A549 (cell line): ENCODE data around the gene ATP8A2. TPM values are rescaled to one million over a fixed set of nuclear protein-coding genes. Genes with fewer than 3 reads are reported as not detected.

Experiments
- ATAC-seq, 2 experiments: fragments of 200-7000 bp in 1 of 2; fragments of >200 bp in 1 of 2; cut with Nextera tagmentation in 1 of 2; cut with Tn5 transposase in 1 of 2; 3 replicates each; pipeline versions ENCODE4 v1.8.0 to v1.9.1; 2018 to 2020; ENCODE audit warnings: mild to moderate bottlenecking in 1 of 2, moderate library complexity in 1 of 2
- CTCF ChIA-PET: fragments of 300-600 bp; sonication (Branson Sonifier 250); formaldehyde crosslinking; extraction: SDS; loops from one replicate; lab custom pipeline; 2021; ENCODE audit warnings: antibody characterized with exemption, inconsistent platforms; lab: Yijun Ruan, JAX
- POLR2A ChIA-PET: fragments of 350-600 bp; formaldehyde crosslinking; extraction: SDS; loops from one replicate; lab custom pipeline; 2021; ENCODE audit warnings: antibody characterized with exemption, inconsistent platforms; lab: Yijun Ruan, JAX
- DNase-seq, 2 experiments: peaks; one replicate each; pipeline versions ENCODE4 v3.0.0 to v3.0.0-alpha.2; 2011 to 2016; ENCODE audit warnings: low read depth in 1 of 2, low spot score in 1 of 2
- FAIRE-seq: peaks from 2 replicates; lab custom pipeline; 2011; peaks lifted over from hg19 to GRCh38; lab: Jason Lieb, UNC
- H3K27ac ChIP-seq, 2 experiments: fragments of >200 bp; sonication (Bioruptor Twin); formaldehyde crosslinking; 3 replicates each; pipeline ENCODE4 v1.5.1; 2016 to 2017
- H3K4me1 ChIP-seq: fragments of >200 bp; sonication (Bioruptor Twin); formaldehyde crosslinking; 3 replicates; pipeline ENCODE4 v1.6.1; 2016
- H3K4me2 ChIP-seq: fragments of >200 bp; sonication (Bioruptor Twin); formaldehyde crosslinking; 3 replicates; pipeline ENCODE4 v1.6.1; 2016
- H3K4me3 ChIP-seq: fragments of >200 bp; sonication (Bioruptor Twin); formaldehyde crosslinking; 3 replicates; pipeline ENCODE4 v1.5.1; 2016
- H3K9me3 ChIP-seq: fragments of >200 bp; sonication (Bioruptor Twin); formaldehyde crosslinking; 3 replicates; pipeline ENCODE4 v1.6.1; 2016
- CBX2 ChIP-seq: fragments of 200-600 bp; sonication (generic); IDR thresholded peaks from 2 replicates; pipeline ENCODE4 v1.6.1; 2016; ENCODE audit warnings: low read depth, mild to moderate bottlenecking, borderline replicate concordance
- CBX8 ChIP-seq: fragments of 200-600 bp; sonication (generic); IDR thresholded peaks from 2 replicates; pipeline ENCODE4 v1.6.1; 2016
- CEBPB ChIP-seq, 2 experiments: fragments of >200 bp in 1 of 2; sonication (Bioruptor Twin) in 1 of 2; formaldehyde crosslinking in 1 of 2; IDR thresholded peaks; 2 replicates each; pipeline ENCODE4 v1.6.1; 2012 to 2016
- CHD2 ChIP-seq: fragments of 150-350 bp; IDR thresholded peaks from 2 replicates; pipeline ENCODE4 v1.6.1; 2014; ENCODE audit warnings: low read length; ENCODE audit not compliant: partially characterized antibody
- EHMT2 ChIP-seq: fragments of 200-600 bp; sonication (generic); IDR thresholded peaks from 2 replicates; pipeline ENCODE4 v1.6.1; 2016; ENCODE audit warnings: antibody characterized with exemption, low read depth, mild to moderate bottlenecking, moderate library complexity
- EP300 ChIP-seq, 2 experiments: fragments of >200 bp; sonication (Bioruptor Twin); formaldehyde crosslinking; IDR thresholded peaks; 2 replicates in 1 of 2; 3 replicates in 1 of 2; pipeline ENCODE4 v1.6.1; 2016 to 2017
- ESRRA ChIP-seq: fragments of 150-350 bp; IDR thresholded peaks from 2 replicates; pipeline ENCODE4 v1.6.1; 2014; ENCODE audit warnings: mild to moderate bottlenecking, low read length, borderline replicate concordance
- FOSB ChIP-seq: fragments of 250-450 bp; sonication (Bioruptor Pico); IDR thresholded peaks from 2 replicates; pipeline ENCODE4 v1.5.0; 2020; ENCODE audit warnings: mild to moderate bottlenecking, moderate library complexity
- FOSL2 ChIP-seq, 2 experiments: fragments of 450-650 bp in 1 of 2; fragments of >200 bp in 1 of 2; sonication (Bioruptor Twin) in 1 of 2; formaldehyde crosslinking; IDR thresholded peaks; 2 replicates each; pipeline versions ENCODE4 v1.5.0 to v1.6.1; 2016 to 2020; ENCODE audit warnings: mild to moderate bottlenecking in 1 of 2, moderate library complexity in 1 of 2
- HDAC2 ChIP-seq: fragments of 200-600 bp; sonication (generic); IDR thresholded peaks from 2 replicates; pipeline ENCODE4 v1.6.1; 2016
- HOXB5 ChIP-seq: fragments of 250-450 bp; sonication (Bioruptor Pico); IDR thresholded peaks from 2 replicates; pipeline ENCODE4 v1.5.0; 2020; ENCODE audit warnings: mild to moderate bottlenecking, moderate library complexity
- KDM1A ChIP-seq: fragments of 200-600 bp; sonication (generic); IDR thresholded peaks from 2 replicates; pipeline ENCODE4 v1.6.1; 2016; ENCODE audit warnings: low read depth, mild to moderate bottlenecking
- KDM5A ChIP-seq: fragments of 200-600 bp; sonication (generic); IDR thresholded peaks from 2 replicates; pipeline ENCODE4 v1.6.1; 2016; ENCODE audit warnings: antibody characterized with exemption, mild to moderate bottlenecking
- MAZ ChIP-seq: fragments of 150-350 bp; IDR thresholded peaks from 2 replicates; pipeline ENCODE4 v1.6.1; 2014; ENCODE audit warnings: antibody characterized with exemption, low read depth, low read length, borderline replicate concordance
- NFE2L2 ChIP-seq: fragments of 150-350 bp; conservative IDR thresholded peaks from 2 replicates; pipeline ENCODE4 v1.6.1; 2014; ENCODE audit warnings: low read length
- NPAS2 ChIP-seq: fragments of 250-450 bp; sonication (Bioruptor Pico); IDR thresholded peaks from 2 replicates; pipeline ENCODE4 v1.8.0; 2022; ENCODE audit warnings: mild to moderate bottlenecking, moderate library complexity, borderline replicate concordance
- PHF8 ChIP-seq: fragments of 200-600 bp; sonication (generic); IDR thresholded peaks from 2 replicates; pipeline ENCODE4 v1.6.1; 2016; ENCODE audit warnings: low read depth, mild to moderate bottlenecking, antibody characterized with exemption, moderate library complexity, borderline replicate concordance
- POLR2A ChIP-seq: IDR thresholded peaks from 2 replicates; pipeline ENCODE4 v1.6.1; 2012; ENCODE audit warnings: mild to moderate bottlenecking, low read length
- POLR2AphosphoS2 ChIP-seq: conservative IDR thresholded peaks from 2 replicates; pipeline ENCODE4 v1.6.1; 2012; ENCODE audit warnings: low read length, improper control_type of control experiment, inconsistent platforms
- RCOR1 ChIP-seq: fragments of 150-350 bp; IDR thresholded peaks from 2 replicates; pipeline ENCODE4 v1.6.1; 2014; ENCODE audit warnings: antibody characterized with exemption, low read length, low read depth
- RNF2 ChIP-seq: fragments of 200-600 bp; sonication (generic); IDR thresholded peaks from 2 replicates; pipeline ENCODE4 v1.6.1; 2016; ENCODE audit warnings: low read depth, mild to moderate bottlenecking, antibody characterized with exemption, moderate library complexity, borderline replicate concordance
- SMC3 ChIP-seq: fragments of >200 bp; sonication (Bioruptor Twin); formaldehyde crosslinking; IDR thresholded peaks from 3 replicates; pipeline ENCODE4 v1.6.1; 2018; ENCODE audit warnings: inconsistent platforms
- SREBF2 ChIP-seq: fragments of 450-650 bp; IDR thresholded peaks from 2 replicates; pipeline ENCODE4 v1.6.1; 2014; ENCODE audit warnings: mild to moderate bottlenecking, moderate library complexity
- TP53 ChIP-seq: fragments of 250-450 bp; sonication (Bioruptor Pico); IDR thresholded peaks from 2 replicates; pipeline ENCODE4 v1.5.0; 2021; ENCODE audit warnings: mild to moderate bottlenecking, moderate library complexity
- ZNF302 ChIP-seq: fragments of 250-450 bp; sonication (Bioruptor Pico); IDR thresholded peaks from 2 replicates; pipeline ENCODE4 v1.9.0; 2021; ENCODE audit warnings: inconsistent platforms, mild to moderate bottlenecking, moderate library complexity
- WGBS: methylation state at CpG from one replicate; pipeline ENCODE4 v1.1.6; 2017; ENCODE audit errors: missing lambda C conversion rate; 5-methylcytosine and 5-hydroxymethylcytosine counted together
- polyA plus RNA-seq, 4 experiments: library from polyadenylated mRNA; depleted of rRNA in 3 of 4; stranded (reverse); fragments of >200 nt; fragmentation: RNase III in 1 of 4; extraction: RNeasy Plus Mini Kit Qiagen cat#74134 plus additional on column Dnase treatment in 1 of 4; gene quantifications; 2 replicates in 3 of 4; 3 replicates in 1 of 4; pipeline ENCODE4 v1.2.3, GENCODE V29; 2011 to 2017
- TF ChIP-seq, protein P1 (sequence below): fragments of >200 bp; sonication (Bioruptor Twin); formaldehyde crosslinking; IDR thresholded peaks from 2 replicates; pipeline ENCODE4 v1.6.1; 2016
- TF ChIP-seq, protein P2 (sequence below): fragments of >200 bp; sonication (Bioruptor Twin); formaldehyde crosslinking; IDR thresholded peaks from 3 replicates; pipeline ENCODE4 v1.6.1; 2016
- TF ChIP-seq, protein P3 (sequence below): fragments of 450-650 bp; IDR thresholded peaks from 2 replicates; pipeline ENCODE4 v1.6.1; 2014; ENCODE audit warnings: antibody characterized with exemption

The ATP8A2 gene
- polyA plus RNA-seq, 2 of the 4 experiments (the other 2 are of a cell fraction) = 0.03 TPM; not detected in 1

DNA sequence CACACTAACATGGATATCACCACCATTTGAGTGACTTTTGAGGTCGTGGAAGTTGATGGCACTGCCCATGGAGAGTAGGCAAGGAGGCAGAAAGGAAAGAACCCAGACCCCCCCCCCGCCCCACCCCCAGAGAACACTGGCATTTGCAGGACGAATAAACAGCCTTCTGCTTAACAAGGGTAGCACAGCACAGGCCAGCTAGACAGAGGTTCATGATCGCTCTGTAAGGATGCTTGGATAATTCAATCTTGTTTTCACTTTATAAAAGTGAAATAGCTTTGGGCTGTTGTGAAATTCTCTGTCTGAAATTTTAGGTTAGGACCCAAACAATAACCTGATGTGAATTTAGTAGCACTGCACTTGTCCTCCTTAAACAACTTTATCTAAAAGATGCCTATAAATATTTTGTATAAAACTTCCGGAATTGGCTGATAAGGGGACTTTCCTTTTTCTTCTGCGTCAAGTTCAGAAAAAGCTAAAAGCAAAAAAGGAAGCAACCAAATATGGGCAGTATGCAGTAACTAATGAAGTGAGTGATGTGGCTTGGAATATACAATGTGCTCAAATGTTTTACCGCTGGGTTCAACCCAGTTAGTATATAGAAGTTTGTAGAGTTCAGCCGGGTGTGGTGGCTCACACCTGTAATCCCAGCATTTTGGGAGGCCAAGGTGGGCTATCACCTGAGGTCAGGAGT is 516.3 kb downstream of the ATP8A2 start:
- H3K27ac ChIP-seq = no peak overlapping the region
- 57% methylated on average over 6 of the region's 8 CpGs for WGBS
- H3K4me1 ChIP-seq = no peaks in the 10 kb centered on the region
- ATAC-seq (no peak), FAIRE-seq (no peak), DNase-seq (no peak)
- H3K4me2 ChIP-seq = no peak overlapping the region
- no peaks in the 10 kb centered on the region for H3K9me3 ChIP-seq
- ChIA-PET CTCF (no interaction called here), POLR2A (no interaction called here)
- no peak overlapping the region for H3K4me3 ChIP-seq
- TF ChIP-seq ZNF302 (CRISPR knock-in tag) = no peak
- TF ChIP-seq HOXB5 = no peak
- TF ChIP-seq RCOR1 = no peak
- TF ChIP-seq RNF2 = no peak
- TF ChIP-seq HDAC2 = no peak
- no peak for TF ChIP-seq KDM1A
- TF ChIP-seq ESRRA = no peak

DNA sequence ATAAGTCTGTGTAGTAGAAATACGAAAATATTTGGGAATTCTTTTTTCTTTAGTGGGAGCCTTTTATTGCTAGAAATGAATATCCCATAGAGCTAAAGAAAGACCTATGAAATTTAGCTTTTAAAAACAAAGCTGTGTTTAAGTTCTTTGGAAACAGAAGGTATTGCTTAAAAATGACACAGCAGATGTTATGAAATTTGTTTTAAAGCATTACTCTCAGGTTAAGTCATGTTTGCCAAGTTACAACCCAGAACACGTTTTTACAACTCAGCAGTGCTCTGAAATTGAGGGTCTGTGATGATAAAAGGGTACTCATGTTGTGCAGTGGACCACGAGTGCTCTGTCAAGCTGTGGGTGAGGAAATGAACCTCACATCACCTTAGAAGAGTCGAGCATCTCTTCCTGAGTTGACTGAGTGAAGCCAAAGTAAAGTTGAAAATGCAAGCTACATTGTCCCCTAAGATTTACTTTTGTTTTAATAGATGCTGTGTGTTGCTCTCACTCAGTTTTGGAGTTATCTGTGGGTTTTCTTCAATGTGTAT is 519.0 kb downstream of the ATP8A2 start:
- ATAC-seq = no peak
- CTCF ChIA-PET = no interaction called here
- H3K27ac ChIP-seq = no peak overlapping the region
- no peaks in the 10 kb centered on the region for H3K4me1 ChIP-seq
- no peak for FAIRE-seq
- H3K4me3 ChIP-seq = no peak overlapping the region
- no peaks in the 10 kb centered on the region for H3K9me3 ChIP-seq
- no peak for TF ChIP-seq FOSB (CRISPR knock-in tag)
- TF ChIP-seq, protein P1, sequence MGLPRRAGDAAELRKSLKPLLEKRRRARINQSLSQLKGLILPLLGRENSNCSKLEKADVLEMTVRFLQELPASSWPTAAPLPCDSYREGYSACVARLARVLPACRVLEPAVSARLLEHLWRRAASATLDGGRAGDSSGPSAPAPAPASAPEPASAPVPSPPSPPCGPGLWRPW = no peak
- TF ChIP-seq POLR2AphosphoS2 = no peak
- no peak for TF ChIP-seq CBX8
- no peak for TF ChIP-seq EHMT2
- no peak for TF ChIP-seq HDAC2
- no peak for TF ChIP-seq CBX2
- TF ChIP-seq MAZ = no peak
- no peak for TF ChIP-seq CHD2
- TF ChIP-seq FOSL2 (IDR thresholded peaks at IDR 0.05) = no peak
- TF ChIP-seq FOSL2 (CRISPR knock-in tag; IDR thresholded peaks at IDR 0.05) = no peak
- no peak for TF ChIP-seq NPAS2 (CRISPR knock-in tag)
- TF ChIP-seq HOXB5 = no peak
- under 1% methylated on average over 4 of the region's 4 CpGs for WGBS
- POLR2A ChIA-PET = no interaction called here
- H3K4me2 ChIP-seq = no peak overlapping the region
- DNase-seq = no peak

DNA sequence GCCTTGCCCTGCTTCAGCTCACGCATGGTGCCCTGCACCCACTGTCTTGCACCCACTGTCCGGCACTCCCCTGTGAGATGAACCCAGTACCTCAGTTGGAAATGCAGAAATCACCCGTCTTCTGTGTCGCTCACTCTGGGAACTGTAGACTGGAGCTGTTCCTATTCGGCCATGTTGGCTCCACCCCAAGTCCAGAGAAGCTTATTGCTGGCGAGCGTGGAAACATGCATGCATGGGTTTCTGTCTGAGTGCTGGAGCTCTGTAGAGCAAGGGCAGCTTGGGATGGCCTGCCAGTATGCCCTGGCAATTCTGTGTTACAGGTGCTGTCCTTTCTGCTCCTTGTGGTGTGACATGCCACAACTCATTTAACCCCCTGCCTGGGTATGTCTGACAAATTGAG is 527.2 kb downstream of the ATP8A2 start:
- ChIA-PET POLR2A (no interaction called here), CTCF (interaction anchor here (0.7 kb wide), 1 partner anchor 799 kb away, joined by 3 read pairs; no protein-coding TSS in a partner anchor)
- no peak overlapping the region for H3K27ac ChIP-seq
- WGBS = 63% methylated on average over 6 of the region's 7 CpGs
- no peak overlapping the region for H3K4me2 ChIP-seq
- no peaks in the 10 kb centered on the region for H3K9me3 ChIP-seq
- no peak for FAIRE-seq
- ATAC-seq = no peak
- no peaks in the 10 kb centered on the region for H3K4me1 ChIP-seq
- no peak for DNase-seq
- TF ChIP-seq, protein P2, sequence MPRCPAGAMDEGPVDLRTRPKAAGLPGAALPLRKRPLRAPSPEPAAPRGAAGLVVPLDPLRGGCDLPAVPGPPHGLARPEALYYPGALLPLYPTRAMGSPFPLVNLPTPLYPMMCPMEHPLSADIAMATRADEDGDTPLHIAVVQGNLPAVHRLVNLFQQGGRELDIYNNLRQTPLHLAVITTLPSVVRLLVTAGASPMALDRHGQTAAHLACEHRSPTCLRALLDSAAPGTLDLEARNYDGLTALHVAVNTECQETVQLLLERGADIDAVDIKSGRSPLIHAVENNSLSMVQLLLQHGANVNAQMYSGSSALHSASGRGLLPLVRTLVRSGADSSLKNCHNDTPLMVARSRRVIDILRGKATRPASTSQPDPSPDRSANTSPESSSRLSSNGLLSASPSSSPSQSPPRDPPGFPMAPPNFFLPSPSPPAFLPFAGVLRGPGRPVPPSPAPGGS = no peak
- TF ChIP-seq KDM5A (no peak), POLR2A (no peak), NFE2L2 (no peak), SMC3 (no peak), PHF8 (no peak), RCOR1 (no peak), TP53 (CRISPR knock-in tag) (no peak), HDAC2 (no peak), ZNF302 (CRISPR knock-in tag) (no peak), ESRRA (no peak), CEBPB (IDR thresholded peaks at IDR 0.05) (no peak), EP300 (IDR thresholded peaks at IDR 0.05) (no peak), SREBF2 (no peak)
- TF ChIP-seq, protein P3, sequence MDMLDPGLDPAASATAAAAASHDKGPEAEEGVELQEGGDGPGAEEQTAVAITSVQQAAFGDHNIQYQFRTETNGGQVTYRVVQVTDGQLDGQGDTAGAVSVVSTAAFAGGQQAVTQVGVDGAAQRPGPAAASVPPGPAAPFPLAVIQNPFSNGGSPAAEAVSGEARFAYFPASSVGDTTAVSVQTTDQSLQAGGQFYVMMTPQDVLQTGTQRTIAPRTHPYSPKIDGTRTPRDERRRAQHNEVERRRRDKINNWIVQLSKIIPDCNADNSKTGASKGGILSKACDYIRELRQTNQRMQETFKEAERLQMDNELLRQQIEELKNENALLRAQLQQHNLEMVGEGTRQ = no peak
- no peak overlapping the region for H3K4me3 ChIP-seq
